ENCODE data around the gene RASA3. TPM values are rescaled to one million over a fixed set of nuclear protein-coding genes. Genes with fewer than 3 reads are reported as not detected.

The RASA3 gene
- total RNA-seq, 2 donors from 2014 or later = 4.4 to 7.2 TPM

- no peak for DNase-seq
- H3K27me3 ChIP-seq = no peaks in the 10 kb centered on the region
- no peak overlapping the region for H3K4me3 ChIP-seq
- no peaks in the 10 kb centered on the region for H3K9me3 ChIP-seq
- H3K4me1 ChIP-seq = peaks cover 11% of the 10 kb centered on the region
- TF ChIP-seq CTCF (IDR thresholded peaks at IDR 0.05) = no peak
- intact Hi-C loops (cut with DNase I) = no loop called here
- no peak overlapping the region for H3K9ac ChIP-seq (ENCODE audit: low read depth in 2 of 2, low read length in 2 of 2)
- H3K27ac ChIP-seq = no peak overlapping the region
- H3K36me3 ChIP-seq = no peaks in the 10 kb centered on the region
Observed at GRCh38 chr13:114141261-114141996, 9.0 kb upstream of the RASA3 start.

- Histone ChIP-seq H3K36me3 (no peaks in the 10 kb centered on the region), H3K27me3 (no peaks in the 10 kb centered on the region), H3K9ac (ENCODE audit: low read depth in 2 of 2, low read length in 2 of 2) (peak overlapping the region in 1 of 2 donors; percentile 51), H3K27ac (no peak overlapping the region), H3K4me1 (peaks cover 11% of the 10 kb centered on the region), H3K9me3 (no peaks in the 10 kb centered on the region), H3K4me3 (no peak overlapping the region)
- no peak for DNase-seq
- TF ChIP-seq CTCF (IDR thresholded peaks at IDR 0.05) = no peak
- intact Hi-C loops (cut with DNase I) = no loop called here
Observed at GRCh38 chr13:114140906-114141250, 8.5 kb upstream of the RASA3 start.

DNA sequence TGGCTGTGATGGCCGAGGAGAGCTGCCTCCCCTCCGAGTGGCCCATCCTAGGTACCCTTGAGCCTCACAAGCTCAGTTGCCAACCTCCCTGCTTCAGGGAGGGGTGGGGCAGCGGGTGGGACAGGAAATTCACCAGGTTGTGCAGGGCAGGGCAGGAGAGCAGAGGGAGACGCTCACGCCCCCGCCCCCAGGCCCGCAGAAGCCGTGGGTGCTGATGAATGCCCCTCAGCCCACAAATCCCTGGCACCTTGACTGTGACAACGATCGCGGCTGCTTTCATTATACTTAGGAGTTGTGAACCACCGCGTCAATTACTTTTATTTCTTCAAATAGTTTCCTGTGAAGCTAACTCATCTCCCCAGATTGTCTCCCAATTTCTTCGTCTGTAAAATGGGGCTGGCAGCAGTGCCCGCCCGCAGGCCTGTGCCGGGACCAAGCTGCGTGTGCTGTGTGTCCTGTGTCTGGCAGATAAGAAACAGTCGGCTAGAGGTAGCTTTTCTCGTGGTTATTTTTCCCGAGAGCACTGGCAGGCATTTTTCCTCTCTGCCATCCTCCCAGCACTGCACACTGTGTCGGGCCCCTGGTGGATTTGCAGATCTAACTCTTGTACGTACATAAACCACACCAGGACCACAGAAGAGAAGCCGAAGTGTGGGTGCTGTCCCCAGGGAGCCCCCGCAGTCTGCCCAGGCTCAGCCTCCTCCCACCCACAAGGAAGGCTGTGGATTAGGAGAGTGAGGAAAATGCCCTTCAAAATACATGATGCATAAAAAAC, 7.9 kb upstream of the RASA3 start:
- H3K4me3 ChIP-seq = no peak overlapping the region
- intact Hi-C loops (cut with DNase I) = no loop called here
- H3K27ac ChIP-seq = no peak overlapping the region
- TF ChIP-seq CTCF (IDR thresholded peaks at IDR 0.05) = no peak
- DNase-seq = no peak
- no peaks in the 10 kb centered on the region for H3K9me3 ChIP-seq
- H3K27me3 ChIP-seq = no peaks in the 10 kb centered on the region
- peak overlapping the region in 1 of 2 donors; percentile 51 for H3K9ac ChIP-seq (ENCODE audit: low read depth in 2 of 2, low read length in 2 of 2)
- H3K36me3 ChIP-seq = no peaks in the 10 kb centered on the region
- H3K4me1 ChIP-seq = peaks cover 11% of the 10 kb centered on the region

DNA sequence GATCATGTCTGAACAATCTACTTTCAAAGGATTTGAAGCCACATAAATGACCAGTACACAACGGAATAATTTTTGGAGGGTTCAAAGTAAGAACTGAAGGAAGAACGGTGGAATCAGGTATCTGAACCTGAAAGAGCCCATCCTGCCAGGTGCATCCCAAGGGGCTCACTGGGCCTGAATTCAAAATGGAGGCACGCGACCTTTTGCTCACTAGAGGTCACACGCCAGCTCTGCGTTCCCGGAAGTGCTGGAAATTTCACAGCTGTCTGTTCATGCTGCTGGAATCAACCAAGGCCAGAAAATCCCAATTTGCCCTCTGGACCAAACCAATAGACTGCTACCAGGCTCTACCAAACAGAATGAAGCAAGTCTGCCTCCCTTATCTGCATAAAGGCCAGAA, 4.2 kb upstream of the RASA3 start:
- H3K27me3 ChIP-seq = no peaks in the 10 kb centered on the region
- H3K4me1 ChIP-seq = peaks cover 4% of the 10 kb centered on the region
- no peaks in the 10 kb centered on the region for H3K36me3 ChIP-seq
- intact Hi-C loops (cut with DNase I) = no loop called here
- DNase-seq = no peak
- no peak overlapping the region for H3K4me3 ChIP-seq
- TF ChIP-seq CTCF (IDR thresholded peaks at IDR 0.05) = no peak
- H3K9ac ChIP-seq (ENCODE audit: low read depth in 2 of 2, low read length in 2 of 2) = no peak overlapping the region
- H3K9me3 ChIP-seq = no peaks in the 10 kb centered on the region
- H3K27ac ChIP-seq = no peak overlapping the region

DNA sequence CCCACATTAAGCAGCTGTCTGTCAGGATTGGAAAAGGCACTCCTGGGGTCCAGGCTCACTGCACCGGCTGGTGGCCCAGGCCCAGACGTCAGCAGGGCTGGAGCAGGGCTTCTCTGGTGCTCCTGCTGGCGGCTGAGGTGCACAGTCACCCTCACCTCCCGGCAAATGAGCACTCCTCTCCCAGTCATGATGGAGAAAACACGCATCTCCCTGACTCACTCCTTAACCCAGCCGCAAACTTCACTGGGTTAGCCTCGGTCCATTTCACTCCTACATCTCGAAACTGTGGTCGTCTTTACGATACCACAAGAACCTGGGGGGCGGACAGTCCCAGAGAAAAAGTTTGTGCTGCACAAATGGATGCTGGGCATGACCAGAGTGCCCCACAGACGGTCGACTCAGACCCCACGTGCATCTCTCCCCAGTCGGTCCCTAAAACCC, 3.3 kb upstream of the RASA3 start:
- intact Hi-C loops (cut with DNase I) = no loop called here
- no peak for TF ChIP-seq CTCF (IDR thresholded peaks at IDR 0.05)
- Histone ChIP-seq H3K4me3 (no peak overlapping the region), H3K36me3 (no peaks in the 10 kb centered on the region), H3K9ac (ENCODE audit: low read depth in 2 of 2, low read length in 2 of 2) (no peak overlapping the region), H3K27me3 (no peaks in the 10 kb centered on the region), H3K4me1 (peaks cover 4% of the 10 kb centered on the region), H3K9me3 (no peaks in the 10 kb centered on the region), H3K27ac (no peak overlapping the region)
- DNase-seq = no peak

Measured in colonic mucosa (tissue), 4 donors.